WI38 (cell line): ENCODE results near the gene TNP2.

Source experiments
- H3K4me3 ChIP-seq: 2 replicates; pipeline ENCODE4 v1.5.1; 2011; ENCODE audit warnings: low read depth, mild to moderate bottlenecking, control low read depth, low read length
- TF ChIP-seq, protein P1 (sequence below): IDR thresholded peaks from 2 replicates; pipeline ENCODE4 v1.5.1; 2012; ENCODE audit warnings: low read depth, mild to moderate bottlenecking, control low read depth, low read length

The TNP2 gene

DNA sequence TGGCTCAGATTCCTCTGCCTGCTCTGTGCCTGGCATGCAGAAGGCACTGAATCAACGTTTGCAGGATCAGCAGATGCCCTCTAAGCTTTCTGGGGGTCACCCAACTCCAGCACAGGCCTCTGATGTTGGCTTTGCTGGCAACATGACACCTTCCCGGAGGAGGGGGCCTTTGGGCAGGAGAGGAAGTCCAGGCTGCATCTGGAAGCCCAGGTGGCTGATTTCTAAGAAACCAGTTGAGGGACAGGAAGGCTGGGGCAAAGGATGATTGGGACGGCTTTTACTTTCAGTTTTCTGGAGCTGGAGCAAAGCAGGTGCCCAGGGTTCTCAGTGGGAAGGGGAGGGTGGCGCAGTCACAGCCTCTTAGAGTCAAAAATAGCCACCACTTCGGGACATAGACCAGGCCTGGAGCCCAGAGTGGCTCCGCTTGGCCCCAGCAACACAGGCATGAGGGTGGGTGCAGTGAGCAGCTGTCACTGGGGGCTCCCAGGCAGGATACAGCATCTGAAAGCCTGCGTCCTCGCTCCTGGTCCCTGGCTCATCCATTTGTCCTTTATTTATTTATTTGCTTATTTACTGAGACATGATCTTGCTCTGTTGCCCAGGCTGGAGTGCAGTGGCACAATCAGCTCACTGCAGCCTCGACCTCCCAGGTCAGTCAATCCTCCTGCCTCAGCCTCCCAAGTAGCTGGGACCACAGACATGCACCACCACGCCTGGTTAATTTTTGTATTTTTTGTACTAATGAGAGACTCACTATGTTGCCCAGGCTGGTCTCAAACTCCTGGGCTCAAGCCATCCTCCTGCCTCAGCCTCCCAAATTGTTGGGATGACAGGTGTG, 28.3 kb downstream of the TNP2 start:
- H3K4me3 ChIP-seq, result no peak overlapping the region
- TF ChIP-seq, protein P1, sequence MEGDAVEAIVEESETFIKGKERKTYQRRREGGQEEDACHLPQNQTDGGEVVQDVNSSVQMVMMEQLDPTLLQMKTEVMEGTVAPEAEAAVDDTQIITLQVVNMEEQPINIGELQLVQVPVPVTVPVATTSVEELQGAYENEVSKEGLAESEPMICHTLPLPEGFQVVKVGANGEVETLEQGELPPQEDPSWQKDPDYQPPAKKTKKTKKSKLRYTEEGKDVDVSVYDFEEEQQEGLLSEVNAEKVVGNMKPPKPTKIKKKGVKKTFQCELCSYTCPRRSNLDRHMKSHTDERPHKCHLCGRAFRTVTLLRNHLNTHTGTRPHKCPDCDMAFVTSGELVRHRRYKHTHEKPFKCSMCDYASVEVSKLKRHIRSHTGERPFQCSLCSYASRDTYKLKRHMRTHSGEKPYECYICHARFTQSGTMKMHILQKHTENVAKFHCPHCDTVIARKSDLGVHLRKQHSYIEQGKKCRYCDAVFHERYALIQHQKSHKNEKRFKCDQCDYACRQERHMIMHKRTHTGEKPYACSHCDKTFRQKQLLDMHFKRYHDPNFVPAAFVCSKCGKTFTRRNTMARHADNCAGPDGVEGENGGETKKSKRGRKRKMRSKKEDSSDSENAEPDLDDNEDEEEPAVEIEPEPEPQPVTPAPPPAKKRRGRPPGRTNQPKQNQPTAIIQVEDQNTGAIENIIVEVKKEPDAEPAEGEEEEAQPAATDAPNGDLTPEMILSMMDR, result no peak

DNA sequence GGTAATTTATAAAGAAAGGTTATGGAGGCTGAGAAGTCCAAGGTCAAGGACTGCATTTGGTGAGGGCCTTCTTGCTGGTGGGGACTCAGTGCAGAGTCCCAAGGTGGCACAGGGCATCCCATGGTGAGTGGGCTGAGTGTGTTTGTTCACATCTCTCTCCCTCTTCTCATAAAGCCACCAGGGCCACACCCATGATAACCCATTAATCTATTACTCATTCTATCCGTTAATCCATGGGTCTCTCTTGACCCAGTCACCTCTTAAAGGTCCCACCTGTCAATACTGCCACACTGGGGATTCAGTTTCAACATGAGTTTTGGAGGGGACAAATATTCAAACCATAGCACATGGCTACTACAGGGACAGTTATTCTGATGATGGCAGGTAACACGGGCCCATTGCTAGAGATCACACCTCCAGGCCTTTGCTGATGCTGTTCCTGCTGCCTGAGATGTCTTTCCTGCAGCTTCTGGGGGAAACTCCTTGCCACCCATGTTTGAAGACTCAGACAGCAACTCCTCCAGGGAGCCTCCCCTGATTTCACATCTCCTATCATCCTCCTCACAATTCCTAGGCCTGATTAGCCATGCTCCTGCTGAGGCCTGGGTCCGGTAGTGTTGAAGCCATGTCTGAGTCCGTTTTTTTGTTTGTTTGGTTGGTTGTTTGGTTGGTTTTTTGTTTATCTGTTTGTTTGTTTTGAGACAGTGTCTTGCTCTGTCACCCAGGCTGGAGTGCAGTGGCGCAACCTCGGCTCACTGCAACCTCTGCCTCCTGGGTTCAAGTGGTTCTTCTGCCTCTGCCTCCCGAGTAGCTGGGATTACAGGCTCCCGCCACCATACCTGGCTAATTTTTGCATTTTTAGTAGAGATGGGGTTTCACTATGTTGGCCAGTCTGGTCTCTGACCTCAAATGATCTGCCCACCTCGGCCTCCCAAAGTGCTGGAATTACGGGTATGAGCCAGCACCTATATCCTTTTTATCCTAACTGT, 29.2 kb downstream of the TNP2 start:
- no peak overlapping the region for H3K4me3 ChIP-seq
- TF ChIP-seq, protein P1, result no peak

DNA sequence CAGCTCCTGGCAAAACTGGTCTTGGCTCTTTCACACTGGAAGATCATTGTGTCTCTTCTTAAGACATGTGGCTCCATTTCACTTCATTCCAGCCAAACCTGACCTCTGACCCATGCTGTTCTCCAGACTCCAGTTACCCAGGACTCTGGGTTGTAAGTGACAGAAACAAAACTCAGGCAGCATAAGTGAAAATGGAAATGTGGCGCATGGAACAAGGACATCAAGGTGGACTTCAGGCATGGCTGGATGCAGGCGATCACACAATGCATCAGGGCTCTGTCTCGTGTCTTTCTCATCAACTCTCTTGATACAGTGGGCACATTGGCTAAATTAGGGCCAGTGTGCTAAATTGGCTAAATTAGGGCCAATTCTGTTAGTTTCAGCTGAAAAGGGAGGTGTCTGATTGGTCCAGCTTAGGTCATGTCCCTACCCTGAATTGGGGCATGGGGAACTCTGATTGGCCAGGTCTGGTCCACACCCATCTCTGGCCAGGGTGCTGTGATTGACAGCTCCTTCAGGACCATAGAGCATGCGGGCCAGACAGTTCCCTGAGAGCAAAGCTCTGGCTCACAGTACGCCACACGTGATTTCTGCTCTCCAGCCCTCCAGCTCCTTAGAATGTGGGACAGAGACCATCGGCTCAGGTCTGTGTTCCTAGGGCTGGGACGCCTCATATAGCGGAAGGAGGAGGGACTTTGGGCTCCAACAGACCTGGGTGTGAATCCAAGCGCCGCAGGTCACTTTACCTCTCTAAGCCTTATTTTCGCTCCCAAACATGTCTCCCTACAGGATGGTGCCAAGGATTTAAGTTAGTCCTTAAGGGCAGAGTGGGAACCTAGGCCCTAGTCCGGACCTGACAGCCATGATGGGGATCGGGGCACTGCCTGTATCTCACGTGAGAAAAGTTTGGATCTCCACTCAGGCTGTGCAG, 30.6 kb downstream of the TNP2 start:
- H3K4me3 ChIP-seq, result no peak overlapping the region
- TF ChIP-seq, protein P1, result no peak

DNA sequence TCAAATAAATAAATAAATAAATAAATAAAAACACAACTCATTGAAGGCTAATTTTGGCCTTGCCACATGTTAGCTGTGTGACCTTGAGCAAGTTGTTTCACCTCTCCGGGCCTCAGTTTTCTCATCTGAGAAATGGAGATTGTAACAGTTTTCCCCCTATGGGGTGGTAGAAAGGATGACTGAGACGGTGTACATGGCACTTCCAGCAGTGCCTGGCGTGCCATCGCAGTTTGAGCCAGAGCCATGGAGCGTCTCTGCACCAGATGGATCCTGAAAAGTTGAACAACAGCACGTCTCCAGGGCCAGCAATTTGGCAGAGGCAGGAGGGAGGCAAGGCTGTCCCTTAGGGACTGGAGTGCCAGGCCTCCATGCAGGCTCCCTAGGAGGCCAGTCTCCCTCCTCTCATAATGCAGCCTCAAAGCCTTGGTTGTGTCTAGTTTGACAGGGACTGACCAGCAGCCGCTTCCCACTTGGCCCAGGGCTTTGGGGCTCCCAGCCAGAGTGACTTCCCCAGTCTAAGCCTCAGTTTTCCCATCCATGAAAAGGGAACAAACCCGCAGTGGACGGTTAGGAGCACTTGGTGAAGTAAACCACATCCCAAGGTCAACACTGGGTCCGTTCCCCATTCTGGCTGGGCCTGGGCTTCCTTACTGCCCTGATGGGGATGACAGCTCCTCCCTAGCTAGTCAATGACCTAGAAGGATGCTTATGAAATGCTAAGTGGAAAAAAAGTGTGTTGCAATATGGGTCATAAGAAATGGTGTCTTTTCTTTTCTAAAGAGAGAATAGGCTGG, 32.5 kb downstream of the TNP2 start:
- H3K4me3 ChIP-seq, result no peak overlapping the region
- TF ChIP-seq, protein P1, result no peak

DNA sequence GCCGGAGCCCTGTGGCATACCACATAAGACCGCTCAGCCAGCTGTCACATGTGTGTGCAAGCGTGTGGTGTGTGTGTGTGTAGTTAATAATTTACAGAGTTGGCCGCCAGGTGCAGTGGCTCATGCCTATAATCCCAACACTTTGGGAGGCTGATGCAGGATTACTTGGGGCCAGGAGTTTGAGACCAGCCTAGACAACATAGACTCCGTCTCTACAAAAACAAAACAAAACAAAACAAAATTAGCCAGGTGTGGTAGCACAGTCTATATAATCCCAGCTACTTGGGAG, 33.5 kb downstream of the TNP2 start:
- no peak overlapping the region for H3K4me3 ChIP-seq
- TF ChIP-seq, protein P1, result no peak

DNA sequence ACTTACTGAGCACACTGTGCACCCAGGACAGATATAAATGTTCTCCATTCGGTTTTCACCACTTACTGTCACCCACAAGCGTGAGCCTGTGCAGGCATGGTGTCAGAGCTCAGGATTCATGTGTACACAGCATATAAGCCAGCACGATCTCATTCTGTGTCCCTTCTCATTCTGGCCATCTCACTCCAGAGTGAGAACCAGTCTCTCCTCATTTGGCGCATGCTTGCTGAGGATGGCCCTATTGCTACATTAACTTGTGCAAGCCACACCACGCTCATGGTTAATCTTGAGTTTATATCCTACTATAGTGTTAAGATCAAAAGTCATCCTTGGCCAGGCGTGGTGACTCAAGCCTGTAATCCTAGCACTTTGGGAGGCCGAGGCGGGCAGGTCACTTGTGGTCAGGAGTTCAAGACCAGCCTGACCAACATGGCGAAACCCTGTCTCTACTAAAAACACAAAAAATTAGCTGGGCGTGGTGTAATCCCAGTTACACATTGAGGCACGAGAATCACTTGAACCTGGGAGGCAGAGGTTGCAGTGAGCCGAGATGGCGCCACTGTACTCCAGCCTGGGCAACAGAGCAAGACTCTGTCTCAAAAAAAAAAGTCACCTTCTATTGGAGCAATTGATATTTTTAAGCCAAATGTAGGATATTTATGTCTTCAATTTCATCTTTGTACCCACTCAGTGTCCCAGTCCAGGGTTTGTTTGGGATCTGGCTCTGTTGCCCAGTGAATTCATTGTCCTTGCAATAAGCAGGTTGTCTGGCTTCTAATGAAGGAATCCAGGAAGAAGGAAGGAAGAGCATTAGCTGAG, 34.0 kb downstream of the TNP2 start:
- TF ChIP-seq, protein P1, result no peak
- no peak overlapping the region for H3K4me3 ChIP-seq
